K562 (cell line): ENCODE measurements around the gene BHLHE23. TPM values are rescaled to one million over a fixed set of nuclear protein-coding genes. Genes with fewer than 3 reads are reported as not detected.

ENCODE experiments used
- ARID2 ChIP-seq: fragments of 450-650 bp; IDR thresholded peaks from 2 replicates; pipeline ENCODE4 v1.6.1; 2017; ENCODE audit warnings: antibody characterized with exemption, mild to moderate bottlenecking
- ELF2 ChIP-seq: fragments of 250-450 bp; sonication (Bioruptor Pico); IDR thresholded peaks from 2 replicates; pipeline ENCODE4 v1.5.0; 2021; ENCODE audit warnings: mild to moderate bottlenecking
- HCFC1 ChIP-seq: IDR thresholded peaks from 2 replicates; pipeline ENCODE4 v1.6.1; 2012; ENCODE audit warnings: low read depth, low read length, improper control_type of control experiment
- JUND ChIP-seq, 2 experiments: IDR thresholded peaks; 2 replicates in 1 of 2; 3 replicates in 1 of 2; pipeline ENCODE4 v1.6.1; 2011; ENCODE audit warnings: borderline replicate concordance in 2 of 2, low read depth in 2 of 2, low read length in 2 of 2, improper control_type of control experiment in 1 of 2, missing biosample characterization in 1 of 2, missing genetic modification characterization in 1 of 2, missing genetic modification reagents in 1 of 2
- KAT2B ChIP-seq: IDR thresholded peaks from one replicate; pipeline ENCODE4 v1.6.1; 2012; ENCODE audit warnings: low read depth, mild to moderate bottlenecking, control low read depth, inconsistent platforms, low read length, moderate library complexity
- MYC ChIP-seq, 2 experiments: fragments of 250-450 bp in 1 of 2; sonication (Bioruptor Pico) in 1 of 2; IDR thresholded peaks; 2 replicates each; pipeline versions ENCODE4 v1.5.1 to v1.6.1; 2012 to 2021; ENCODE audit warnings: low read depth in 2 of 2, borderline replicate concordance in 1 of 2, improper control_type of control experiment in 1 of 2, low read length in 1 of 2, mild to moderate bottlenecking in 1 of 2, moderate library complexity in 1 of 2
- NUFIP1 ChIP-seq: fragments of 450-650 bp; IDR thresholded peaks from 2 replicates; pipeline ENCODE4 v1.6.1; 2018; ENCODE audit not compliant: partially characterized antibody
- RB1 ChIP-seq: fragments of 450-650 bp; IDR thresholded peaks from 2 replicates; pipeline ENCODE4 v1.6.1; 2017; ENCODE audit warnings: low read depth, mild to moderate bottlenecking
- RCOR1 ChIP-seq, 2 experiments: IDR thresholded peaks; 2 replicates each; pipeline ENCODE4 v1.6.1; 2012; ENCODE audit warnings: low read depth in 2 of 2, low read length in 2 of 2, borderline replicate concordance in 1 of 2, improper control_type of control experiment in 1 of 2
- SAP30 ChIP-seq: fragments of 200-600 bp; sonication (generic); IDR thresholded peaks from 2 replicates; pipeline ENCODE4 v1.6.1; 2012; ENCODE audit warnings: borderline replicate concordance, low read depth, mild to moderate bottlenecking, moderate library complexity, low read length, control low read depth, inconsistent platforms; ENCODE audit not compliant: insufficient read depth, poor library complexity, severe bottlenecking
- SMC3 ChIP-seq: conservative IDR thresholded peaks from 2 replicates; pipeline ENCODE4 v1.6.1; 2011; ENCODE audit warnings: low read depth, low read length, improper control_type of control experiment; ENCODE audit not compliant: insufficient read depth
- TEAD1 ChIP-seq, 2 experiments: fragments of 450-650 bp in 1 of 2; sonication (generic) in 1 of 2; formaldehyde crosslinking; IDR thresholded peaks; 2 replicates each; pipeline versions ENCODE4 v1.4.0 to v1.8.0; 2020 to 2022; ENCODE audit warnings: mild to moderate bottlenecking in 2 of 2, missing genetic modification reagents in 1 of 2
- YY1 ChIP-seq, 3 experiments: IDR thresholded peaks; 2 replicates each; pipeline ENCODE4 v1.6.1; 2011; ENCODE audit warnings: low read length in 2 of 3, mild to moderate bottlenecking in 2 of 3, moderate library complexity in 2 of 3, borderline replicate concordance in 1 of 3, control low read depth in 1 of 3, low read depth in 1 of 3; ENCODE audit not compliant: insufficient read depth in 3 of 3, insufficient replicate concordance in 2 of 3, control insufficient read depth in 1 of 3, insufficient read length in 1 of 3; ENCODE audit errors: extremely low read depth in 1 of 3
- polyA plus RNA-seq, 8 experiments: library from polyadenylated mRNA; depleted of rRNA in 4 of 8; stranded (reverse) in 5 of 8; unstranded in 3 of 8; fragments of >200 nt; fragmentation: Nextera tagmentation in 2 of 8; fragmentation: Illumina TruSeq in 1 of 8; extraction: Ambion mirVana in 2 of 8; extraction: Trizol in 1 of 8; gene quantifications; 2 replicates each; pipeline versions ENCODE4 v1.2.1 to v1.2.3, GENCODE V29; 2011 to 2014; ENCODE audit warnings: inconsistent platforms in 1 of 8, missing spikeins in 1 of 8
- total RNA-seq, 7 experiments: library from RNA; depleted of rRNA in 6 of 7; stranded (reverse); fragments of >200 nt in 6 of 7; fragmentation: Illumina TruSeq in 2 of 7; extraction: Trizol in 2 of 7; gene quantifications; 2 replicates each; pipeline versions ENCODE4 v1.2.1 to v1.2.3, GENCODE V29; 2011 to 2021; ENCODE audit warnings: low replicate concordance in 1 of 7
- TF ChIP-seq, protein P1 (sequence below): fragments of 200-800 bp; sonication (Bioruptor generic); IDR thresholded peaks from 2 replicates; pipeline ENCODE4 v1.6.1; 2017; ENCODE audit warnings: missing genetic modification characterization, missing compliant biosample characterization
- TF ChIP-seq, protein P2 (sequence below), 3 experiments: IDR thresholded peaks in 2 of 3; conservative IDR thresholded peaks in 1 of 3; 2 replicates each; pipeline ENCODE4 v1.5.1; 2011 to 2012; ENCODE audit warnings: low read length in 3 of 3, mild to moderate bottlenecking in 3 of 3, control low read depth in 2 of 3, improper control_type of control experiment in 1 of 3, inconsistent platforms in 1 of 3, low read depth in 1 of 3, mixed read lengths in 1 of 3, moderate library complexity in 1 of 3; ENCODE audit not compliant: insufficient read depth in 2 of 3
- TF ChIP-seq, protein P3 (sequence below): sonication (generic); formaldehyde crosslinking; IDR thresholded peaks from 2 replicates; pipeline ENCODE4 v1.8.0; 2022; ENCODE audit warnings: missing genetic modification reagents, mild to moderate bottlenecking, moderate library complexity, borderline replicate concordance
- TF ChIP-seq, protein P4 (sequence below): fragments of 450-650 bp; formaldehyde crosslinking; IDR thresholded peaks from 2 replicates; pipeline ENCODE4 v1.4.0; 2020; ENCODE audit warnings: mild to moderate bottlenecking, moderate library complexity

BHLHE23 gene
- total and polyA plus RNA-seq, 9 of the 15 experiments (the other 6 are each of a cell fraction or from before 2014, with no cell fraction given): not detected

DNA sequence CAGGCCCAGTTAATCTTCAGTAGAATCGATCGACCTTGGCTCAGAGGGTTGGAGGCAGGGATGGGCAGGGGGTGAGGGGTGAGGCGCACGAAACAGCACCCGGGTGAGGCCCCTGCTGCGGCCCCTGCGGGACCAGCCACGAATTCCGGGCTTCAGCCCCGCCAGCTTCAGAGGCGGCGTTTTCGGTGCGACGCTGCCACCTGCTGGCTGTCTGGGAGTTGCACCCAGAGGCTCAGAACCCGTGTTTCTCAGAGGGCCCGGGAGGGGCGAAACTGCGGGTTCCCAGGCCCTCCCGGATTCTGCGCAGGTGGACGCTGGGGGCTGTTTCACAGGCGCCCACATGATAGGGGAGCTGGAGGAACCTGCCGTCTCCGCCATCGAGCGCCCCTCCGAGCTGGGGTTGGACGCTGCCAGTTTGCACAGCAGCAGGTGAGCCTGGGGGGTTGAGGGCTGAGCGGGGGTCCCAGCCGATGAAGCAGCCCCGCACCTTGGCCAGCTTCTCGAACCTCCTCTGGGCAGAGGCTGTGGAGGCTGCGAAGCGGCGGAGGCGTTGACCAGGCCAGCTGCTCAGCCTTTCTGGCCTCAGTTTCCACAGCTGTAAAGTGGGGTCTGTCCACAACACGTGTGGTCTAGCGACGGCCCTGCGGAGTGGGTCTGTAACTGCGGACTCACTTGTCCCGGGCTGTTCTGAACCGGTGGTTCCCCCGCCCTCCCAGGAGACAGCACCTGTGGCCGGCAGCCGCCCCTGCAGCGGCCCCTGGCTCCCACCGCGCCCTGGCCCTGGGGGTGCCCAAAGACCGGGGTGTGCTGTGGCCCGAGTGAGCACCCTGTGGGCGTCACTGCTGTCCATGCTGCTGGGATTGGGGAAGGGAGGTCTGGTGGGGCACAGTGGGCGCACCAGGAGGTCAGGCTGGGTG, 2.5 kb upstream of the BHLHE23 start (continued):
- TF ChIP-seq HCFC1: peak; percentile 13; the same call in 1 of the 2 replicates
- TF ChIP-seq, protein P1, sequence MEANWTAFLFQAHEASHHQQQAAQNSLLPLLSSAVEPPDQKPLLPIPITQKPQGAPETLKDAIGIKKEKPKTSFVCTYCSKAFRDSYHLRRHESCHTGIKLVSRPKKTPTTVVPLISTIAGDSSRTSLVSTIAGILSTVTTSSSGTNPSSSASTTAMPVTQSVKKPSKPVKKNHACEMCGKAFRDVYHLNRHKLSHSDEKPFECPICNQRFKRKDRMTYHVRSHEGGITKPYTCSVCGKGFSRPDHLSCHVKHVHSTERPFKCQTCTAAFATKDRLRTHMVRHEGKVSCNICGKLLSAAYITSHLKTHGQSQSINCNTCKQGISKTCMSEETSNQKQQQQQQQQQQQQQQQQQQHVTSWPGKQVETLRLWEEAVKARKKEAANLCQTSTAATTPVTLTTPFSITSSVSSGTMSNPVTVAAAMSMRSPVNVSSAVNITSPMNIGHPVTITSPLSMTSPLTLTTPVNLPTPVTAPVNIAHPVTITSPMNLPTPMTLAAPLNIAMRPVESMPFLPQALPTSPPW (CRISPR knock-in tag): peak; percentile 65
- TF ChIP-seq ELF2: 0 out of 2 replicates have a peak, but pooled peaks have one; percentile 25
- TF ChIP-seq JUND (IDR thresholded peaks at IDR 0.05; ENCODE audit: borderline replicate concordance, low read depth, low read length): peak; percentile 53
- TF ChIP-seq JUND (tag; IDR thresholded peaks at IDR 0.05; ENCODE audit: borderline replicate concordance, low read depth, low read length): no peak; the same call in 2 of the 3 replicates
- TF ChIP-seq, protein P2, sequence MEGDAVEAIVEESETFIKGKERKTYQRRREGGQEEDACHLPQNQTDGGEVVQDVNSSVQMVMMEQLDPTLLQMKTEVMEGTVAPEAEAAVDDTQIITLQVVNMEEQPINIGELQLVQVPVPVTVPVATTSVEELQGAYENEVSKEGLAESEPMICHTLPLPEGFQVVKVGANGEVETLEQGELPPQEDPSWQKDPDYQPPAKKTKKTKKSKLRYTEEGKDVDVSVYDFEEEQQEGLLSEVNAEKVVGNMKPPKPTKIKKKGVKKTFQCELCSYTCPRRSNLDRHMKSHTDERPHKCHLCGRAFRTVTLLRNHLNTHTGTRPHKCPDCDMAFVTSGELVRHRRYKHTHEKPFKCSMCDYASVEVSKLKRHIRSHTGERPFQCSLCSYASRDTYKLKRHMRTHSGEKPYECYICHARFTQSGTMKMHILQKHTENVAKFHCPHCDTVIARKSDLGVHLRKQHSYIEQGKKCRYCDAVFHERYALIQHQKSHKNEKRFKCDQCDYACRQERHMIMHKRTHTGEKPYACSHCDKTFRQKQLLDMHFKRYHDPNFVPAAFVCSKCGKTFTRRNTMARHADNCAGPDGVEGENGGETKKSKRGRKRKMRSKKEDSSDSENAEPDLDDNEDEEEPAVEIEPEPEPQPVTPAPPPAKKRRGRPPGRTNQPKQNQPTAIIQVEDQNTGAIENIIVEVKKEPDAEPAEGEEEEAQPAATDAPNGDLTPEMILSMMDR (IDR thresholded peaks at IDR 0.05 in 2 of 3, conservative IDR thresholded peaks at IDR 0.05 in 1 of 3; ENCODE audit: insufficient read depth in 2 of 3, low read depth in 1 of 3, low read length in 3 of 3): peak; percentile 89 to 98 (median 97)
- peak; percentile 98 for TF ChIP-seq SMC3
- TF ChIP-seq MYC (IDR thresholded peaks at IDR 0.05; ENCODE audit: low read depth, low read length): 0 out of 2 replicates have a peak, but pooled peaks have one; percentile 24
- TF ChIP-seq MYC (CRISPR knock-in tag; IDR thresholded peaks at IDR 0.05; ENCODE audit: borderline replicate concordance, low read depth): no peak
- TF ChIP-seq, protein P3, sequence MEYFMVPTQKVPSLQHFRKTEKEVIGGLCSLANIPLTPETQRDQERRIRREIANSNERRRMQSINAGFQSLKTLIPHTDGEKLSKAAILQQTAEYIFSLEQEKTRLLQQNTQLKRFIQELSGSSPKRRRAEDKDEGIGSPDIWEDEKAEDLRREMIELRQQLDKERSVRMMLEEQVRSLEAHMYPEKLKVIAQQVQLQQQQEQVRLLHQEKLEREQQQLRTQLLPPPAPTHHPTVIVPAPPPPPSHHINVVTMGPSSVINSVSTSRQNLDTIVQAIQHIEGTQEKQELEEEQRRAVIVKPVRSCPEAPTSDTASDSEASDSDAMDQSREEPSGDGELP (CRISPR knock-in tag): peak; percentile 38; the same call in 1 of the 2 replicates
- TF ChIP-seq KAT2B: no peak
- peak in 2 of 3 experiments; percentile 40 to 43 for TF ChIP-seq YY1 (IDR thresholded peaks at IDR 0.05; ENCODE audit: borderline replicate concordance in 1 of 3, control insufficient read depth in 1 of 3, extremely low read depth in 1 of 3, insufficient read depth in 3 of 3, insufficient read length in 1 of 3, insufficient replicate concordance in 2 of 3, low read depth in 1 of 3, low read length in 2 of 3)
- peak; percentile 86 for TF ChIP-seq RB1
- peak in 1 of 2 experiments; percentile 68; a peak in 1 of 4 replicates for TF ChIP-seq TEAD1 (CRISPR knock-in tag; IDR thresholded peaks at IDR 0.05)
- no peak for TF ChIP-seq SAP30
- no peak for TF ChIP-seq NUFIP1
- TF ChIP-seq, protein P4, sequence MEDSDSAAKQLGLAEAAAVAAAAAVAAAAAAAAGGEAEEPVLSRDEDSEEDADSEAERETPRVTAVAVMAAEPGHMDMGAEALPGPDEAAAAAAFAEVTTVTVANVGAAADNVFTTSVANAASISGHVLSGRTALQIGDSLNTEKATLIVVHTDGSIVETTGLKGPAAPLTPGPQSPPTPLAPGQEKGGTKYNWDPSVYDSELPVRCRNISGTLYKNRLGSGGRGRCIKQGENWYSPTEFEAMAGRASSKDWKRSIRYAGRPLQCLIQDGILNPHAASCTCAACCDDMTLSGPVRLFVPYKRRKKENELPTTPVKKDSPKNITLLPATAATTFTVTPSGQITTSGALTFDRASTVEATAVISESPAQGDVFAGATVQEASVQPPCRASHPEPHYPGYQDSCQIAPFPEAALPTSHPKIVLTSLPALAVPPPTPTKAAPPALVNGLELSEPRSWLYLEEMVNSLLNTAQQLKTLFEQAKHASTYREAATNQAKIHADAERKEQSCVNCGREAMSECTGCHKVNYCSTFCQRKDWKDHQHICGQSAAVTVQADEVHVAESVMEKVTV (CRISPR knock-in tag): peak; percentile 91
- TF ChIP-seq RCOR1 (IDR thresholded peaks at IDR 0.05; ENCODE audit: borderline replicate concordance in 1 of 2, low read depth in 2 of 2, low read length in 2 of 2): 0 out of 4 replicates have a peak, but pooled peaks of 1 of the 2 experiments have one; percentile 24
- TF ChIP-seq ARID2: peak; percentile 89
